ENCODE results near the gene RASAL1.
A peak's percentile ranks its signal among the peaks of the same experiment; 100 is the strongest.

RASAL1 gene

DNA sequence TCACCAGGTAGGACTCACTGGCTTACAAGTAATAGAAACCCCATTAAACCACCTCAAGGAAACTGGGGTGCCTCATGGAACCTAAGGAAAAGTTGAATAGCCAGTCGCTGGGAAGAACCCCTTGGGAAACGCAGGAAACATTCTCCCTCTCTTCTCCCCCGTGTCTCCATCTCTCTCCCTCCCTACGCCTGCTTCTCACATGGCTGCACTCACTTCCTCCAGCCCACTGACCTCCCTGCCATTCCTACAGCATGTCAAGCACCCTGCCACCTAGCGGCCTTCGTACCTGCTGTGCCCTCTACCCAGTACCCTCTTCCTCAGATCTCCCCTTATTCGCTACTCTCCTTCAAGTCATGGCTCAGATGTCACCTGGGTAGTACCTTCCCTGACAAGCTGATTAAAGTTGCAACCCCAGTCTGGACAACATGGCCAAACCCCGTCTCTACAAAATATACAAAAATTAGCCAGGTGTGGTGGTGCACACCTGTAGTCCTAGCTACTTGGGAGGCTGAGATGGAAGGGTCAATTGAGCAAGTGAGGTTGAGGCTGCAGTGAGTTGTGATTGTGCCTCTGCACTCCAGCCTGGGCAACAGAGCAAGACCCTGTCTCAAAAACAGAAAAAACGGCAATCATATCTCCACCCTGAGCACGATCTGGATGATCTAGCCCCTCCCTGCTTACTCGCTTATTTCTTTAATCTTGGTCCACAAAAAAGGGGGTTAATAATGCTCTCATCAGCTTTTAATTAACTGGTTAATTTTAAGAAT, 85.4 kb downstream of the RASAL1 start:
- ATAC-seq (replicated peaks) (no peak), DNase-seq (no peak)
- Mint-ChIP-seq H3K27me3 (no peaks in the 10 kb centered on the region), H3K9me3 (no peaks in the 10 kb centered on the region), H3K36me3 (ENCODE audit: insufficient read depth) (no peaks in the 10 kb centered on the region), H3K4me3 (no peak overlapping the region), H3K4me1 (ENCODE audit: low read depth in 2 of 2) (peaks cover 0 to 8% of the 10 kb centered on the region in 2 donors), H3K27ac (peak overlapping the region in 1 of 2 donors; percentile 17)

Measured in effector memory CD8-positive, alpha-beta T cell (primary cell).